SU-DHL-6 (cell line): ENCODE results near the gene SLC12A7.

Source experiments
- CTCF ChIP-seq: fragments of 200-600 bp; sonication (generic); IDR thresholded peaks from one replicate; pipeline ENCODE4 v1.5.1; 2017; ENCODE audit warnings: antibody characterized with exemption, mild to moderate bottlenecking, low read length, moderate library complexity; ENCODE audit not compliant: insufficient read depth, poor library complexity, severe bottlenecking
- EZH2phosphoT487 ChIP-seq: fragments of 200-600 bp; sonication (generic), shearing (Covaris generic); conservative IDR thresholded peaks from 2 replicates; pipeline ENCODE4 v1.6.1; 2018; ENCODE audit warnings: mild to moderate bottlenecking, antibody characterized with exemption, low read length, moderate library complexity, mixed read lengths

- no peak for TF ChIP-seq CTCF
- no peak for TF ChIP-seq EZH2phosphoT487
Observed at GRCh38 chr5:1078206-1078605, 33.7 kb downstream of the SLC12A7 start.
